GM19193 (cell line): ENCODE data around the gene FSTL4.

Experiments used
- POLR2A ChIP-seq: IDR thresholded peaks from 4 replicates; pipeline ENCODE4 v1.6.1; 2011; ENCODE audit not compliant: insufficient read depth, insufficient read length; ENCODE audit errors: extremely low read depth

FSTL4 gene

DNA sequence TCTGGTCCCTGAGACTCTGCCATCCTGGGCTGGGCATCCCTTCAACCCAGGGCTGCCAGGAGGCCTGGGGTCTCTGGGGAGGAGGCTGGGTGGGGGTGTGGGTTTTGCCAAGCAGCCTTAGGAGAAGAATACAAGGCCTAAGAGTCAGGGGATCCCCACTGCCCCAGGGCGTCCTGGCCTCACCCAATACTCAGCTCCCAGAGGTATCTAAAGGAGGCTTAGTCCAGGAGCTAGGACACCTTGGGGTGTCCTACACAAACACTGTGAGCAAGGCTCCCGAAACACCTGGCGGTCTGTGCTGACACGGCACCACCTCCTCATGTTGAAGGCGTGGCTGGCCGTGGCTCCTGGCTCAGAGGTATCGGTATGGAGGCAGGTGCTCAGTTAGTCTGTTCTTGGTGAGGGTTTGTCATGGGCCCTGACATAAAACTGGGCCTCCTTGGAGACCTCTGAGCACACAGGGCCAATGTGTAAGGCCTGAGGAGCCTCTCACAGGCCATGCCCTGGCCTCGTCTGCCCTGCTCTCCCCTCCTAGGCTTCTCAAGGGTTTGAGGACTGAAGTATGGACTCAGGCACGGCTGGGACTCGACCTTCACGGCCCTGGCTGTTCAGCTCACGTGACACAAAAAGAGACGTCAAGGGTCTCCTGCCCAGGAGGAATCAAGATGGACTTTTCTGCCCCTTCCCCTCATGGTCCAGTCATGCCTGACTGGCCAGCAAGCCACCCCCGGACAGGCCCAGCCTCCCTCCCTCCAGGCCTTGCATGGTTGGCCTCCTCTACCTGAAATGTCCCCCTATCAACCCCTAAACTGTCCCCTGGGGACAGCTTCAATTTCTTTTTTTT, 277.3 kb downstream of the FSTL4 start:
- no peak for TF ChIP-seq POLR2A

DNA sequence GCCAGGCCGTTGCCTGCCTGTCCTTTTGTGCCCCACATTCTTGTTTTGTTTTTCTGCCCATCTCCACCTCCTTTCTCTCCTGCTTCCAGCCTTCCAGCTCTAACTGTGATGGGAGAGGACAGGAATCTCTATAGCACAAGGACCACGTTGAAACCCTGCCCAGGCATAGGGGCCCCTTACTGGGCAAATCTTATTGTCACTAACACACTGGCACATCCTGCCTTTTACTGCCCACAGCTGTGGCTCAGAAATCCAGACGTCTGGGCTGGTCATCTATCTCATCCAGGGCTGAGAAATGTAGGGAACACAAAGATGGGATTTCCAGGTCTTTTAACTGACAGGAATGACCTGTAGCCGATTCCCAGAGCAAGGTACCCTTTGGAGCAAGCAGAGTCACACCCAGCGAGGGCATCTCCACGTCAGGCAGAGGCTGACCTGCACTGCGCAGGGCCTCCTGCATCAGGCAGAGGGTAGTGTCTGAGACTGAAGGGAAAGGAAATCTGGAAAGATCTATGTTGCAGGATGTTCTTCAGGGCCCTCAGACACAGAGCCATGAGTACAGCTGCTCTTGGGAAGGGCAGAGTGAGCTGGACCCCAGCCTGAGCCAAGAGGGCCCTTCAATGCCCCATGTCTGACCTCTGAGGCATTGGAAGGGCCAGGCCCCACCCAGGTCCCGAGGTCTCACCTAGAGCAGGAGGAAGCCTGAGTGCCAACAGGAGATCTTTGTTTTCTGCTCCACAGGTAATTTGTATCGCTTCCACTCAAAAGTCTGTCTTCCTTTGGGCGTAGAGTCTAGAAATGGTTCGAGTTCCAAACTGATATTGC, 278.8 kb downstream of the FSTL4 start:
- no peak for TF ChIP-seq POLR2A

DNA sequence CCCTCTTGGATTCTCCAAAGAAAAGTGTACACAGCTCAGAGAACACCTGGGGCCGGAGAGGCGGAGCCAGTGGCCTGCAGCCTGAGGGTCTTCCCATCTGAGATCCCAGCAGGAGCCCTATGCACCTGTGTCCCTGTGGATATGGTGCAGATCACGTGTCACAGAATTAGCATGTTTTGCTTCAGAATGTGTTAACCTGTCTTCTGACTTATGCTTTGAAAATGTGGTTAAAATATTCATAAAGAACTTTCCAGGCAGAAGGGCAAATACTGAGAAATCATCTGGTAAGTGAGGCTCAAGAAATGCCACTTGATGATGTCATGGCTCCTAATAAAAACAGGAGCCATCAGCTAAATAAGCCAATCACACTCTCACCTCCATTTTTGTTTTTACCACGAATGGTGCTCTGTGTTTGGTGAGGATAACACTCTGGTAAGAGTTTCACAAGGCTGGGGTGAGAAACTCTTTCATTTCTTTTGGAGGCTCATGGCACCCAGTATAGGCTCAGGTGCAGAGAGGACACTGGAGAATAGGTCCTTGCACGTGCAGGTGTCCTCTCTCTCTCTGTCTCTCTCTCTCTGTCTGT, 279.8 kb downstream of the FSTL4 start:
- no peak for TF ChIP-seq POLR2A

DNA sequence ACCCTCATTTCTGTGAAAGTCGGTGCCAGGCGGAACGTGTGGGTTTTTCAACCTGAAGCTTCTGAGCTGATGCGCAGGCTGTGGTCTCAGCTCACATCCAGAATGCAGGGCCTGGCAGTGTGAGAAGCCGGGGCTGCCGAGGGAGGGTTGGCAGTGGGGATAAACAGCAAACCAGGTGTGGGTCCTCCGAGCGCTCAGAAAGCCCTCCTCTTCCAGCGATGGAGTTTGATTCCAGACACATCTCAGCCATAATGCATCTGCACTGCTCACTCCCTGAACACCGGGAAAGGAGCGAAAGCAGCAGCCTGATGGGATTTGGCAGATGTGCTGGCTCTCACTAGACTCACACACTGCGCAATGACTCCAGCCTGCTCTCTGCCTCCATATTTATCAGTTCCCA, 280.4 kb downstream of the FSTL4 start:
- TF ChIP-seq POLR2A: no peak

DNA sequence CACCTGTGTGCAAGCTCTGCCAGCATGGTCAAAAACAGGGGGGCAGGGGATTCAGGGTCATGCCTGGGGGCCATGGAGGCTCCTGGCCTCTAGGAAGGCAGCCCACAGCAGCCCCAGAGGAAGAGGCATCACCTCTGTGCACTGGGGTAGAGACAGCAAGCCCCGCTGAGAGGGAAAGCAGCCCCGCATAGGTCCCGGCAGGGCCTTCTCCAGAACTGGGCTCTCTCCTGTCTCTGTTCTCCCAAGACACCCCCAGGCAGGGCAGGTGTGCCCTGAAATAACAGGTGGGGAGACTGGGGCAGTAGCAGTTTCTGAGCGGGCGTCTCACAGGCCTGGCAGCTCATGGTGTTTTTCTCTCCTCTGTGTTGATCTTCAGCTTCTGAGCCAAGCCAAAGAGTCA, 281.4 kb downstream of the FSTL4 start:
- TF ChIP-seq POLR2A: no peak

DNA sequence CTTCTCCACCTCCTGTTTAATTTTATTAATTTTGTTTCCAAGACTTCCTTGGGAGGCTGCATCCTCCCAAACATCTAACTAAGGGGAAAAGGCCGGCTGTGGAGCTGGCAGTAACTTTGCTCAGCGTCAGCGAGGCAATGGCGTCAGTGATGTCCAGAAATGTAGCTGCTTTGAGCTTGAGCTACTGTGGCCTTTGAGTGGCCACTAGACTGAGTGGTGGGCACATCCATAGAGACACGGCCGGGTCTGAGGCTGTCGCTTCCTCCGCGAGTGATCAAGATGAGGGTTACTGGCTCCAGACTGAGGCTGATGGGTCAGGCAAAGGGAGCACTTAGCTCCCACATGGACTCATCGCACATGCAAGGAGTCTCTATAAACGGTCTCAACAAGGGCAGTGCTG, 283.5 kb downstream of the FSTL4 start:
- TF ChIP-seq POLR2A: no peak

DNA sequence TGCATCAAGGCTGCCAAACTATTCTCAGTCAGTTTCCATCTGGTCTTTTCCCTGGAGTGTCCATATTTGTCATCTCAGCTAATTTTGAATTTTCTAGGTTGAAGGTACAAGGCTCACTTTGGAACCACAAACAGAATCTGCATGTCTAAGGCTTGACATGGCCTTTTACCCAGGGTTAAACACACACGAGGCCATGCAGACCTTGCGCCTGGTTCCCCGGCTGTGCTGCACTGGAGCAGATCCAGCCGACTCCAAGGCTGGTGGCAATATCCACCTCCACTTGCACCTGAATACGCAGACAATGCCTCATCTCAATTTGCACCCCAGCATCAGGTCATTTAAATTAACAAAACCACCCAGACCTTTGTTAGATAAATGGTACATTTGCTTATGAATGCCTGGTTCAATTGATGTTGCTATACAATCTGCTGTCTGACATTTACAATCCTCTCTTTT, 284.4 kb downstream of the FSTL4 start:
- TF ChIP-seq POLR2A: no peak

DNA sequence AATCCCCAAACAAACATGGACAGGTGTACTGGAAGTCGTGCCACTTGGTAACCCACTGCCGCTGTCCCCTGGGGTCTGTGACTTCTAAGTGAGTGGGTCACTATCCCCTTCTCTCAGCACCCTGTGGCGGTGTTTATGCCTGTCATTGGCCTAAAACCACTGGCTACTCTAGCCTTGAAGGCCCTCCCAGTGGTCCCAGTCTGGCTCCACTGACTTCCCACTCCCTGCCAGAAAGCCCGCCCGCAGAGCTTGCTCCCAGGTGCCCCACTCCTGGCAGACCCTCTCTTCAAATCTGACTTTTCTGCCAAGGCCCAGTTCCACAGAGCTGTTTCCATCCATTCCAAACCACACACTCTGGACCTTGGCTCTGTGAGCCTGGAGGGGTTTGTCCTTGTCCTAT, 286.0 kb downstream of the FSTL4 start:
- no peak for TF ChIP-seq POLR2A

DNA sequence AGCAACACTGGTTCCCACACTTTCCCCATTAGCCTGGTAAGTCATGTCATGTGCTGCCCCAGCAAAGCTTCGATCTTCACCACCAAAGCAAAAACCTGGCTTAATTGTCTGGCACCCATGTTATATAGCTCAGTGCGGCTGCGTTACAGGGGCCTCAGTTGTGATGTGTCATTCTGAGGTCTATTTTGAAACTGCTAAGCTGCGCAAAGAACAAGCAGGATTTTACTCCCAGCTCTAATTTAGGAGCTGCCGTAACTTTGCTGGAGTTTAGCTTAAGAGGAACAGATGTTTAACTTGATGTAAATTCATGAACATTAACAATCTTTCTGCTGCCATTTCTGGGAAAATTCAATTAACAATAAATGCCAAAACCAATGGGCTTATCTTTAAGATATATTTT, 286.5 kb downstream of the FSTL4 start:
- TF ChIP-seq POLR2A: no peak

DNA sequence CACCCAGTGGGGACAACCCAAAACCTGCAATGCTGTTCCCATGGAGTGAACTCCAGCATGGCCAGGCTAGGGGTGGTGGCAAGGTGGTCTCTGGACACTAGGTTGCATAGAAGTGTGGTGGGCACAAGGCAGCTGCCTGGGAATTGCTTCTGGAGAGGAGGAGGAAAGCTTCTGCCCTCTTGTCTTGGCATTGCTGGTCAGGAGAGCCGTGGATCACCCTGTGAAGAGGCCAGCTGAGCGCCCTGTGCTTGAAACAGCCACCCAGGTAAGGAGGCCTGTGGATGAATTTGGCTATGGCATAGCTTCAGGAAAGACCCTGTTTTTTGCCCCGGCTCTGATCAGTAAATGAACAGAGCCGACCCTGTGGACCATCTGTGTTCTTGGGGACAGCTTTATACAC, 287.4 kb downstream of the FSTL4 start:
- no peak for TF ChIP-seq POLR2A

DNA sequence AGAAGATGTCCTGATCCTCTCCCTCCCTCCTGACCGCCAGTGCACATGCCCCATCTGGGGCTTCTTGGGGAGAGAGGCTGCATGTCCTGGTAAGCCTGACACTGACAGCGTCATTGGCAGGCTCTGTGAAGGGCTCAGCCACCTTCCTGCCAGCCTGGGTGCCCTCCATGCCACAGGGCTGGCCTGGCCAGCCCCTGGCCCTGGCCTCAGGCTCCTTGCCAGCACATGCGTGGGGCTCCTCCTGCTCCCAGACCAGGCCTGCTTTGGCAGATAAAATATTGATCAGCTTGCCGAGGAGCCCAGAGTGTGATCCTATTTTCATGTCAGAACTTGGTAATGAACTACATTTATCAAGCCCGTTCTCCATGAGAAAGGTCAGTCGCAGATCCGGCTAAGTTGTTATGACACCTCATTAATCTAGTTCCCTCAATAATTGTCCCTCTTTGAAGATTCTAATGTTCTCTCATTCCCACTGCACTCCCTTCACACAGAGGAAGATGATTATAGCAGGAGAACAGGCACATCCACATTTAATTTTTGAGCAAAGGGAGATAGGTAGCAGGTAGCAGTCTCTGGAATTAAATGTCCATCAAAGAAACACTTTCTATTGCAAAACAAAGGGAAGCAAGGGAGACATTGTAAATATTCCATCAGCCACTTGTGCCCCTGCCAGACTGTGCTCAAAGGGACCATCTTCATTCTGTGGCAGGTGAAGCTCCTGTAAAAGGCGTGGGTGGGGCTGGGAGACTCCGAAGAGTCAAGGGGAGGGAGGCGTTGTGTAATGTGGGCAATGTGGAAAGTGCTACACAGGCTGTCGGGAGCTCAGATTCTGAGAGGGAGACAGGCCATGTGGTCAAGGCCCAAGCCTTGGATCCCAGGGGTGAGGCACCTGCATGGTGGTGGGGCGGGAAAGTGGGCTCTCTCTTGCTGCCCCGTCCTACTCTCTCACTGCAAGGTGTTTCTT, 288.6 kb downstream of the FSTL4 start:
- no peak for TF ChIP-seq POLR2A

DNA sequence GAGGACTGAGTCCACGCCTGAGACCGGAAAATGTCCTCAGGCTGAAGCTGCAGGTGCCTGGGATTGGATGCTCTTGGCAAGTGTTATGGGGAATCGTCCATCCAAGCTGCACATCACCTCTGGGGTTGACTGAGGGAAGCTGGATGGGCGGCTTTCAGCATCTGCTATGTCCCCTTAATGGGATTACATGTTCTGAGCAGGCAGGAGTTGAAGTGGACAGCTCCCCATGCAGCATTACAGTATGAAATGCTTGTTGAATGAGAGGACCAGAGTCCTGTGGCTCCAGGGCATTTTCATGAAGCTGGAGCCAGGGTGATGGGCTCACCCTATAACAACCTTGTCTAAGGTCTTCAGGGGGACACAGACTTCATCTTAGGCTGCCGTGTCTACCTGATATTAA, 289.6 kb downstream of the FSTL4 start:
- TF ChIP-seq POLR2A: no peak

DNA sequence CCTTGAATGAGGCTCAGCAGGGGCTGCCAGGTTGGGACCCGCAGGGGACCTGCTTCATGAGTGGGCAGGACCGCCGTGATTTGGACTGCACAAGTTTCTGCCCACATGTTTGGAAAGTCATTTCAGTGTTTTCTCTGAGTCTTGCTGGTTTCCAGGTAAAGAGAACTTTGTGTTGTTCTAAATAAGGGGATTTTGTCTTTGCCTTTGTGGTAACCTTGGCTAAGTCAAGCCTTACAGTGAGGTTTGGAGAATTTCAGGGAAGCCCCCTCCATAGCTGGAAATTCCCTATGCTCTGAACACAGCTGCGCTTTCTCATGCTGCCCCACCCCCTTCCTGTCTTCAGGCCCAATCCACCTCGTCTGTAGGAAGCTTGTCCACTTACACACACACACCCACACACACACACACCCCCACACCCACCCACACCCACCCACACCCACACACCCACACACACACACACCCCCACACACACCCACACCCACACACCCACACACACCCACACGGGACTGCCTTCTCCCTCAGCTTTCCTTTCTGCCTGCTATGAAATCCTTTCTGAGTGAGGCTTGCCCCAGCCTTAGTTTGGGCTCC, 290.4 kb downstream of the FSTL4 start:
- no peak for TF ChIP-seq POLR2A

DNA sequence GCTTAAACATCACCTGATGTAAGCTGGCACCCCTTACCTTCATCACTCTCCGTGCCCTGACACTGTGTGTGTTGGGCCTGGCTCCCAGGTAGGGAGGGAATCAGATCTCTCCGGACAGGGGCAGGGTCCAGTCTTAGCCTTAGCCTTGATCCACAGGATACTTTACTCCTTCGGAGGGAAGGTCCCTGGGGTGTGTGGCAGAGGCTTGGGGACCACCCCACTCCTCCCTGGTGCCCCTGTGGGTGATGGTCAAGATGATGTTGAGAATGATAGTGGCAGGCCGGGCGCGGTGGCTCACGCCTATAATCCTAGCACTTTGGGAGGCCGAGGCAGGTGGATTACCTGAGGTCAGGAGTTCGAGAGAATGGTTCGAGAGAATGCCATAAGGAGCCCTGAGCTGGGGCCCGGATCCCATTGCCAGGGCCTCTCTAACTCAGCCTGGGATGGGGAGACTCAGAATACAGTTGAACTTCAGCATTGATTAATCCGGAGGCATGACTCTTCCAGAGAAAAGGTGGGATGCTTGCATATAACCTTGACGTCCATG, 291.0 kb downstream of the FSTL4 start:
- TF ChIP-seq POLR2A: no peak

DNA sequence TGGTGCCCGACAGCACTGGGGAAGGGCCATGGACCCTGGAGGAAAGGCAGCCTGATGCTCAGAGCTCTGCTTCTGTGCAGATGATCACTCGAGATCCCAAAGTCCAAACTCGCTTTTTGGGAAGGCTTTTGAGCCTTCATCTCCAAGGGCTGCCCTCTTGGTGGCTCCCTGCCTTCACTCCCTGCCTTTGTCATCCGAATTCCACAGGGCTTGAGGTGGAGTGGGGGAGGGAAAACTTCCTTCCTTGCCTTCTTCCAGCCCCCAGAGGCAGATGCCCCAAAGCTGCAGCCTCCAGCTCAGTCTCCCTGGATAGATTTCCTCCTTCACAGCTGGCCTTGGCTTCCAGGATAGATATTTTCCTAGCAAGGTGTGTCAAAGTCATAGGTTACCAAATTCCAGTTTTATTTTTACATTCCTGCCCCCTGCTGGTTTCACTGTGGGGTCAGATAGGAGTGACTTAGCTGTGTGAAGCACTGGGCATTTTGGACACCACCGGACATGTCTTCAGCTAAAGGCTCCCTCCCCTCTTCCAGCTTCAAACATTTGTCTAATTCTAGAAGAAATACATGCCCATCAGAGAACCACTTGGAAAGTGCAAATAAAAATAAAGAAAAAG, 292.3 kb downstream of the FSTL4 start:
- TF ChIP-seq POLR2A: no peak
